ENCODE measurements around the gene PPP1R11.

PPP1R11 gene

DNA sequence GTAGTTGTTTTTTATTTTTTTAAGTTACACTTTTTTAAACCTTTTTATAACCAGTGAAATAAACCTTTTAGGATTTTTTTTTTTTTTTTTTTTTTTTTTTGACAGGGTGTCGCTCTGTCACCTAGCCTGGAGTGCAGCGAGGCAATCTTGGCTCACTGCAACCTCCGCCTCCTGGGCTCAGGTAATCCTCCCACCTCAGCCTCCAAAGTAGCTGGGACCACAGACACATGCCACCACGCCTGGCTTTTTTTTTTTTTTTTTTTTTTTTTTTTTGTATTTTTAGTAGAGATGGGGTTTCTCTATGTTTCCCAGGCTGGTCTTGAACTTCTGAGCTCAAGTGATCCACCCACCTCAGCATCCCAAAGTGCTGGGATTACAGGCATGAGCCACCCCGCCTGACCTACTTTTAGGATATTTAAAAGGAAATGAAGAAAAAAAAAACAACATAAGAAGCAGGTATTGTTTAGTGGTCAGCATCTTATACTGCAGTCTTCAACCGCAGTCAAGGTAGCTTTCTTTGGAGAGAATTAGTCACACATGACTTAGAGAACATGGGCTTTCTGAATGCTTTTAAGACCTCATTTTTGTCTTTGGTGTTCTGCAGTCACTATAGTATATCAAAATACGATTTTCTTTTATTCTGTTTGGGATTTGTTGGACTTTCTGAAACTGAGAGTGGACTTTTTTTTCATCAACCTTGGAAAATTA lies 4.4 kb upstream of the PPP1R11 start:
- no peak for DNase-seq

GRCh38 chr6:30063315-30063714 lies 3.7 kb upstream of the PPP1R11 start:
- DNase-seq: no peak

DNA sequence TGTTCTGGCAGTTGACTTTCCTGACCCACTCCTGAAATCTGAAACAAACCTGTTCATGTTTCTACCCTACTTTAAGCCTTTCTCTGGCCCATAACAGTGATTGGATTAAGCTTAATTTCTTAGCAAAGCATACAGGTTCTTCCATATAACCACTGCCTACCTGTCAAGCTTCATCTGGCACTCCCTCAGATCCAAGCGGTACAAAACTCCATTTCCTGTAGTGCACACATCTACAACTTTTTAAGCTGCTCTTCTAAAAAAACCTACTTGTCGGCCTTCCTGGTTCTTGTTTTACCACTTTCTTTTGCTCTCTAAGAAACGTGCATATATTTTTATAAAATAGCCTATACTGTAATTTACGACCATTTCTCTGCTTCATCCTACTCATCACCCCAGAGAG lies 916 bp upstream of the PPP1R11 start:
- DNase-seq: no peak

DNA sequence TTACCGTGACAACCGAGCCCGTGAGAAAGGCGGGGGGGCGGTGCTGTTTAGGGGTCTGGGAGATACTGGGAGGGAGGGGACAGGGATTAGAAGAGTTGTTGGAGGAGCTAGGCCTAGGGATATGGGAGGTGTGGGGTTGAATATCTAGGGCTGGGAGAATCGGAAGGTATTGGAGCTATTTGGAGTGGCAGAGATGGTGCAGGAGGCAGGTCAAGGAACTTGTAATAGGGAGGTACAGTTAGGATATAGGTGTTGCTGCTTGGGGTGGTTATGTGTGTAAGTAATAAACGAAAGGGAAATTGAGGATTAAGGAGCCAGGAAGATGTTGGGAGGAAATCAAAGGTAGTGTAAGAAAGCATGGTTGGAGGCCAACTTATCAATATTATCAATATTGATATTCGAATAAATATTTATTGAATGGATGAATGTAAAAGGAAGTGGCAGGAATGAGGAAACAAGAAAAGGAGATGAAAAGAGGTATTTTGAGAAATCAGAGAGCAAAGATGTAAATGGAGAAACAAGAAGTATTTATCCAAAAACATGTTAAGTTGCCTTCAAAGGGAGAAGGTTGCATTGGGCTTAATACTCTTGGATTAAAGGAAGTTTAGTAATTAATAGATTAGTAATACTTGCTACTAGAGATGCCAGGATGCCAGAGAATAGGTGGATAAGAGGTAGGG lies 602 bp downstream of the PPP1R11 start:
- no peak for DNase-seq

DNA sequence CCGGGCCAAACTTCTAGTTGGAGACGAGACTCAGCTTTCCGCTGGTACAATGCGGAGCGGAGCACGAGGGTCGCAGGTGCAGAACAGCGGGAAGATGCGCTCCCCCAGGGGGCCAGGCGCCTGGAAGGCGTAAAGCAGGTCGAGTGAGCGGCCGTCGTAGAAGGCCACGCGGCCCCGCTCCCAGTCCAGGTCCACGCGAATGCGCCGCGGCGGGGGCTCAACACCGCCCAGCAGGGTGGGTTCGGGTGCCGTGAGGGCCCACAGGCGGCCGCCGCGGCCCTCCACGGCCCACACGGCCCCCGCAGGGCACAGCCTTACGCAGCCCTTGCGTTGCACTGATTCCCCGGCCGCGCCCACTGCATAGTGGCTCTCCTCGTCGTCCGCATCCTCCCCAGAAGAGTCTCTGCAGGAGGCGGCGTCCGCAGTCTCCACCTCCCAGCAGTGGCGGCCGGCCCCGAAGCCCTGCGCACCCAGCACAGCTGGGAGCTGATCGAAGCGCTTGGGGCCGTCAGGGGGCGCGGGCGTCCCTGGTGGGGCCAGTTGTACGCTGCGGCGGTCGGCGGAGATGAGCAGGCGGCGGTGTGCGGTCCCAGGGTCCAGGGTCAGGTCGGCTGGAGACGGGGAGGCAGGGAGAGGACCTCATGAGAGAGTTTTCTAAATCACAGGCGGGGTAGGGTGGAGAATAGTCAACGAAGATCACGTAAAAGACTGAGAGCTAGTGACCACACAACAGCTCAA lies 4.3 kb downstream of the PPP1R11 start:
- DNase-seq: no peak

- no peak for DNase-seq
Measured at GRCh38 chr6:30071858-30072257, 4.9 kb downstream of the PPP1R11 start.

- DNase-seq: no peak
Measured at GRCh38 chr6:30073489-30074235, 6.7 kb downstream of the PPP1R11 start.

- DNase-seq: no peak
Measured at GRCh38 chr6:30074331-30075093, 7.5 kb downstream of the PPP1R11 start.

DNA sequence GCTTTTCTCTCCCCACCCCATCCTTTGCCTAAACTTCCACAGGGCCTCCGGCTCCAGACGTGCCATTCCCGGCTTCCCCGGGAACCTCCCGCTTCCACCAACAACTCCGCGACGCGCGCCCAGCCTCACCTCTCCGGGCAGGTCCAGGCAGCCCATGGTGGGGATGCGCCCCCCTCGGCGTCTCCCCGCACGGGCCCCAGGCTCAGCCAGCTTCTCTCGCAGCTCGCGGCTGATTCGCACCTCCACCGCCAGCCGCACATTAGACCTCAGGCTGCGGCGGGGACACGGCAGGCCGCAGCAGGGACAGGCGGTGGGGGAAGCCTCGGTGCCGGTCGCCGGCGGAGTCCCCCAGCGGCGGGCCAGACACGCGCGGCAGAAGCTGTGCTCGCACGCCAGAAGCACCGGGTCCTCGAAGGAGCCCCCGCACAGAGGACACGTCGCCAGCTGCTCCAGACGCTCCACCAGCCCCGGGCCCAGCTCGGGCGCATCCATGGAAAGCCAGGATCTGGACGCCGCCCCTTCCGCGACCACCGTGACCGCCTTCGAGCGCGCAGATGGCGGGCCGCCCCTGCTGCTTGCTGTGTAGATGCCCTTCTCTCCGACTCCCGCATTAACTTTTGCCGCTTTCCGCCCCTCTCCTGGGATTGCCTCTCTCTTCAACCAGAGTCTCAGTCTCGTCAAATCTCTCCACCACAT lies 8.2 kb downstream of the PPP1R11 start, which contains the start of gene RNF39:
TSS of gene RNF39 (minus strand) at position 676 of the 696 bp plus-strand sequence. CDS start at position 492, 184 bp downstream.
- DNase-seq: no peak

DNA sequence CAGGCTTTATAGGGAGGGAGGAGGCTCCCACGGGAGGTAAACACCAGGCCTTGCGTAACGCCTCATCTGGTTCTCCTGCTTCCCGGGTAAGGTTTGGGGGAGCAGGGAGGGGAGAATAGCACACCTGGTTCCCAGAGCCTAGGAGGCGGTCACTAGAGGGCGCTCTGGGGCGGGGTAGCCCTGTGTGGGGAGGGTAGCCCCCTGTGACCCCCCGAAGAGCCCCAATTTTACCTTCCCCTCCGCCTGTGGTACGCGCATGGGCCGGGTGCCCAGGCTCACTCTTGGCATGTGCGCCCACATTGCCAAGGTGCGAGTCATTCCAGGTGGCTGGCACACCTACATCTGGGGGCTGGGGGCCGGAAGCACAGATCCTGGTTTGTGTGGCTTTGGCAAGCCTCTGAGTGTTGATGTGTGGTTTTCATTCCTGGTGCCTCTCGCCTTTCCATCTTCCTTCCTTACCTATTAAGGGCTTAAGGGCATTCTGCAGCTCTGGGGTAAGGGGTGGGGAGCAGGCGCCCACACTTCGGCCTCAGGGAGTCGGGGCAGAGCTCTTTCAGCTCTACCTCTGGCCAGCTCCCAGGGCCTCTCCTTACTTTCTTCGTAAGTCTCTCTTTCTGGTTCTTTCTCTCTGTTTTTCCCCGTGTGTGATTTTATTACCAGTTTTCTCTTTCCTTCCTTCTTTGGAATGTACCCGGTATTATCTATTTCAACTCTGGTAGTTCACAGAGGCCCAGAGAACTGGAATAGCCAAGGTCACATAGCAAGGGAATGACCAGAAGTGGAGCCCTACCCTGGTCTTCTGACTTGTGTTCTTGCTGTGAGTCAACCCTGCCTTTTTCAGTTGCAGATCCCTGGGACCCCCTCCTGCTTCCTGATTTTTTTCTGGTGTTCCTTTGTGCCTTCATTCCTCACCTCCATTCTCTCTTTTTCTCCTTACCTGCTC lies 9.1 kb downstream of the PPP1R11 start:
- DNase-seq: no peak

GRCh38 chr6:30077218-30077617 lies 10.2 kb downstream of the PPP1R11 start:
- DNase-seq: no peak

DNA sequence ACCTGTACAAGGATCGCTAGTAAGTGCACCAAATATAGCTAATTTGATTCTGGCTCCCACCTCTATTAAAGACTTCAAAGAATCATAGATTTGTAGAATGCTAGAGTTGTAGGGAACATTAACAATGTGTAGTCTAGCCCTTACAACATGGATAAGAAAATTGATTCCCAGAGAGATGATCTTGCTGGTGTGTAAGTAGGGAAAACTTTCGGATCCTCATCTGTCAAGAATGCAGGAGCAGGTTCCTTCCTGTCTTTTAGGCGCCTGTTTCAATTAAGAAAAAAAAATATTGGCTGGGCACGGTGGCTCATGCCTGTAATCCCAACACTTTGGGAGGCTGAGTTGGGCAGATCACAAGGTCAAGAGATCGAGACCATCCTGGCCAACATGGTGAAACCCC lies 20.9 kb downstream of the PPP1R11 start:
- no peak for DNase-seq

GRCh38 chr6:30091577-30092381 lies 24.8 kb downstream of the PPP1R11 start:
- no peak for DNase-seq

- DNase-seq: no peak
Measured at GRCh38 chr6:30092852-30093543, 26.0 kb downstream of the PPP1R11 start.

DNA sequence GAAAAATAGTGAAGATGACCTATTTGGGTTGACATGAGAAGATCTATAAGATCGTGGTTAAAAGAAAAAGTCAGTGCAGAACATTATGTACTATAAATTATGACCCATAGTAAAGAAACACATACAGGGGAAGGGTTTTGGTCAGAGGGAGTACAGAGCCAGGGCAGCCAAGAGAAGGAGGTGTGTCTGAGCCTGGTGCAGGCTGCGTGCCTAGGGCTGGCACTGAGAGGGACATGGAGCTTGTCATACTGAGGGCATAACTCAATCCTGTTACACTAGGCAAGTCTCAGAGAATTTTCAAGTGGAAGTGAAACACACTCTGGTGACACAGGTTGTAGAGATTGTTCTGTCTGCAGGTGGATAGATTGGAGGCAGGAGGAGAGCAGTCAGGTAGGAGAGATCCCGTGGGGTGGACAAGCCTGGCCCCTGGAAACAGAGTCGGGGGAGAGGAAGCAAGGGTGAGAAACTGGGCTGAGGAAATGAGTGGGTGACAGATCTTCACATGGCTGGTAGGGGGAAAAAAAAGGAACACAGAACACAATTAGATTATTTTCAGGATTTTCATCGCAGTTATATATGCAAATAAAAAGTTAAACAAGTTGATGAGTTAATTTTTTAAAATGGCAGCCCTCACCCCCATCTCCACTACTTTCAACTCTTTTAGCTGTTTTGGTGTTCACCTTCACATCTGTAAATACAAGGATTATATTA lies 27.1 kb downstream of the PPP1R11 start:
- DNase-seq: no peak

DNA sequence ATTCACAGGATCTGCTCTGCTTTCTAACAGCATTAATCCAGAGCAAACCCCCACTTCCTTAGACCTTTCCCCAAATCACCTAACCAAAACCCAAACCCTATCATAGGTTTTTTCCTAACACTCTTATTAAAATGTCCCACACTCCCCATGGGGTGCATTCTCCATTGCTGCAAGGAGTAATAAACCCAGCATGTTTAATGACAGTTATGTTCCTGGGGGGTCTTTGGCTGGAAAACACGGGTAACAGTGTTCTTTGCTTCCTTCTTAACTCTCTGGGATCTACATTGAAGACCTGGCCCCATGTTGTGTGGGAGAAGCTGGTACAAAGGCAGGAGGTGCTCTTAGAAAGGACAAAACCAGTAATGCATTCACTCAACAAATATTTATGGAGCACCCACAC lies 29.8 kb downstream of the PPP1R11 start:
- no peak for DNase-seq

DNA sequence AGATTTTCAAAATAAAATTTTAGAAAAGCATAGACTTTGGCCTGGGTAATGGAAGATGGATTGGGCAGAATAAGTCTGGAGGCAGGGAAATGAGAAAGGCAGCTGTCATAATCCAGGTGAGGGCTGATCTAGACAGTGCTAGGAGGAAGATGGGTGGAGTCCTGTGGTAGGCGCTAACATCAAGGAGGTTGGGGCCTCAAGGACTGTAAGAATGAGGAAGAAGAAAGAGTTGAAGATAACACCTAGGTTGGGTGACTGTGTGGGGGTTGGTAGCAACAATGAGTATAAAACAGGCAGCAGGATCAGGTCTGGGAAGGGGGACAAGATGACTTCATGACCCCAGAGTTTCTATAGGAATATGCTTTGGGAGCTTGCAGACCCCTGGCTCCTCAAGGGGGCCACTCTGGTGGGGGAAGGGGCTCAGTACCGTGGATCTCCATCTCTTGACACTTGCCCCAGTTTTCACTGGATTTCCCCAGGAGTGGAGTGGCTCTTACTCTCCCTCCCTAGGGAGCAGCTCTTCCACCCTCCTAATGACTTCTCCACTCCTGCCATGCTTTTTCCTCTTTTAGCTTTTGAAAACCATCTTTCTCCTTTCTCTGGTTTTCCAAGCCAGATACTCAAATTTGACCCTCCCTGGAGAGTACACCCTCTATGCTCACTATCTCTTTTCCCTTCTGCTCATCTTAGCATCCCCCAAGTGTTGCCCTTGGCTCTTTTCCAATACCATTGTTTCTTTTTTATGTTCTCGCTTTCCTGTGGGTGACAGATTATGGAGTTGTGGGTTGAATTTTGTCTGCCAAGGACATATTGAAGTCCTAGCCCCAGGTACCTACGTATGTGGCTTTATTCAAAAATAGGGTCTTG lies 31.1 kb downstream of the PPP1R11 start:
- DNase-seq: no peak
